Endothelial cell of umbilical vein (primary cell): Measurements from ENCODE around the gene C1QTNF8. TPM values are rescaled to one million over a fixed set of nuclear protein-coding genes. Genes with fewer than 3 reads are reported as not detected.

Experiments
- BruUV-seq: library from RNA; stranded (reverse); fragments of 400-500 nt; replicated peaks from 2 replicates; lab custom pipeline; 2021; lab: Mats Ljungman, UMichigan
- CTCF ChIA-PET: fragments of 300-600, 350-600 bp; sonication (Branson Sonifier 250); formaldehyde crosslinking; loops from one replicate; lab custom pipeline; 2021; ENCODE audit warnings: antibody characterized with exemption, inconsistent platforms; lab: Charles Lee
- POLR2A ChIA-PET: fragments of 300-600, 350-600 bp; sonication (Branson Sonifier 250); formaldehyde crosslinking; loops from one replicate; lab custom pipeline; 2021; ENCODE audit warnings: antibody characterized with exemption, inconsistent platforms; lab: Charles Lee
- DNase-seq: peaks from one replicate; pipeline ENCODE4 v3.0.0-alpha.2; 2011; ENCODE audit warnings: low read depth, low spot score
- FAIRE-seq: peaks from 2 replicates; lab custom pipeline; 2011; peaks lifted over from hg19 to GRCh38; lab: Jason Lieb, UNC
- H2AFZ ChIP-seq: 2 replicates; pipeline ENCODE4 v1.6.0; 2012; ENCODE audit warnings: low read depth, low read length, control low read depth, inconsistent platforms
- H3K27ac ChIP-seq: 2 replicates; pipeline ENCODE4 v1.5.1; 2011; ENCODE audit warnings: low read depth, mild to moderate bottlenecking, control low read depth, low read length, moderate library complexity; ENCODE audit not compliant: insufficient read depth
- H3K27me3 ChIP-seq, 2 experiments: 2 replicates each; pipeline versions ENCODE4 v1.6.0 to v1.6.1; 2011; ENCODE audit warnings: low read length in 2 of 2, mixed read lengths in 1 of 2; ENCODE audit not compliant: control insufficient read depth in 2 of 2, insufficient read depth in 2 of 2
- H3K36me3 ChIP-seq, 2 experiments: 2 replicates in 1 of 2; 3 replicates in 1 of 2; pipeline ENCODE4 v1.5.1; 2011; ENCODE audit warnings: low read length in 2 of 2, mild to moderate bottlenecking in 1 of 2, moderate library complexity in 1 of 2; ENCODE audit not compliant: control insufficient read depth in 2 of 2, insufficient read depth in 2 of 2; ENCODE audit errors: extremely low read depth in 1 of 2
- H3K4me1 ChIP-seq: 3 replicates; pipeline ENCODE4 v1.5.1; 2011; ENCODE audit warnings: mild to moderate bottlenecking, low read length; ENCODE audit not compliant: control insufficient read depth, insufficient read depth; ENCODE audit errors: extremely low read depth
- H3K4me2 ChIP-seq: 2 replicates; pipeline ENCODE4 v1.6.1; 2011; ENCODE audit warnings: low read length, control low read depth, mixed read lengths; ENCODE audit not compliant: insufficient read depth
- H3K4me3 ChIP-seq, 3 experiments: fragments of 200-600 bp in 1 of 3; sonication (generic), shearing (Covaris generic) in 1 of 3; replicated peaks in 1 of 3; 2 replicates each; pipeline ENCODE4 v1.5.1; 2011 to 2016; ENCODE audit warnings: control low read depth in 3 of 3, low read length in 3 of 3, mild to moderate bottlenecking in 2 of 3, inconsistent platforms in 1 of 3, low read depth in 1 of 3, moderate library complexity in 1 of 3; ENCODE audit not compliant: insufficient read depth in 1 of 3
- H3K79me2 ChIP-seq: 2 replicates; pipeline ENCODE4 v1.6.0; 2012; ENCODE audit warnings: low read length, inconsistent platforms; ENCODE audit not compliant: control insufficient read depth, insufficient read depth
- H3K9ac ChIP-seq: replicated peaks from 2 replicates; pipeline ENCODE3; 2011; ENCODE audit warnings: low read length, control low read depth; ENCODE audit not compliant: insufficient read depth; ENCODE audit errors: extremely low read depth
- H3K9me1 ChIP-seq: replicated peaks from 3 replicates; pipeline ENCODE4 v1.6.0; 2011; ENCODE audit warnings: mild to moderate bottlenecking, low read length; ENCODE audit not compliant: control insufficient read depth, insufficient read depth; ENCODE audit errors: extremely low read depth
- H3K9me3 ChIP-seq: replicated peaks from 2 replicates; pipeline ENCODE4 v1.5.1; 2012; ENCODE audit warnings: low read length, inconsistent platforms; ENCODE audit not compliant: control insufficient read depth, insufficient read depth
- H4K20me1 ChIP-seq: replicated peaks from 2 replicates; pipeline ENCODE3; 2011; ENCODE audit warnings: mild to moderate bottlenecking, low read length; ENCODE audit not compliant: control insufficient read depth, insufficient read depth; ENCODE audit errors: extremely low read depth
- EZH2 ChIP-seq: IDR thresholded peaks from 2 replicates; pipeline ENCODE4 v1.6.1; 2012; ENCODE audit warnings: borderline replicate concordance, low read depth, mild to moderate bottlenecking, moderate library complexity, low read length, inconsistent platforms; ENCODE audit not compliant: severe bottlenecking
- FOS ChIP-seq: IDR thresholded peaks from 2 replicates; pipeline ENCODE4 v1.6.1; 2011; ENCODE audit warnings: mild to moderate bottlenecking, low read length, moderate library complexity, borderline replicate concordance; ENCODE audit not compliant: insufficient read depth
- GATA2 ChIP-seq: IDR thresholded peaks from 2 replicates; pipeline ENCODE4 v1.7.0; 2011; ENCODE audit warnings: low read depth, mild to moderate bottlenecking, moderate library complexity, mixed read lengths, low read length; ENCODE audit not compliant: insufficient read length, insufficient read depth
- JUN ChIP-seq: IDR thresholded peaks from 2 replicates; pipeline ENCODE4 v1.6.1; 2011; ENCODE audit warnings: borderline replicate concordance, low read depth; ENCODE audit not compliant: insufficient read length, insufficient read depth
- MYC ChIP-seq: IDR thresholded peaks from one replicate; pipeline ENCODE4 v1.6.1; 2011; ENCODE audit warnings: mild to moderate bottlenecking, low read depth, low read length
- POLR2A ChIP-seq: IDR thresholded peaks from 2 replicates; pipeline ENCODE4 v1.6.1; 2012; ENCODE audit warnings: low read depth, mild to moderate bottlenecking, control low read depth, low read length
- POLR2AphosphoS5 ChIP-seq: IDR thresholded peaks from 2 replicates; pipeline ENCODE4 v1.6.1; 2012; ENCODE audit warnings: low read depth, mild to moderate bottlenecking, control low read depth, low read length, moderate library complexity; ENCODE audit not compliant: insufficient read depth
- dilution Hi-C: fragments of 300-500 bp; cut with MboI; formaldehyde crosslinking; loops from one replicate; pipeline ENCODE4 v1.15.0; 2019; ENCODE audit warnings: low sequenced_read_pairs; ENCODE audit not compliant: extremely low pct_ligation_motif_present
- intact Hi-C: fragments of 100-400 bp; cut with micrococcal nuclease; formaldehyde crosslinking; loops from one replicate; pipeline ENCODE4 v1.10.0; 2022
- polyA plus RNA-seq, 4 experiments: library from polyadenylated mRNA; depleted of rRNA in 3 of 4; stranded (reverse) in 3 of 4; unstranded in 1 of 4; fragments of >200 nt; gene quantifications; 2 replicates each; pipeline versions ENCODE4 v1.2.1 to v1.2.3, GENCODE V29; 2011 to 2012; ENCODE audit warnings: missing spikeins in 1 of 4
- total RNA-seq: library from RNA; stranded (reverse); gene quantifications from 2 replicates; pipeline ENCODE4 v1.2.3, GENCODE V29; 2021
- TF ChIP-seq, protein P1 (sequence below), 2 donors: IDR thresholded peaks; 1 replicate in 1 of 2; 2 replicates in 1 of 2; pipeline ENCODE4 v1.5.1; 2011; ENCODE audit warnings: low read length in 2 of 2, mild to moderate bottlenecking in 2 of 2, moderate library complexity in 2 of 2, control low read depth in 1 of 2, inconsistent platforms in 1 of 2, low read depth in 1 of 2; ENCODE audit not compliant: insufficient read depth in 1 of 2; ENCODE audit errors: extremely low read depth in 1 of 2
- TF ChIP-seq, protein P2 (sequence below): IDR thresholded peaks from 2 replicates; pipeline ENCODE4 v1.6.1; 2011; ENCODE audit not compliant: insufficient read depth, insufficient read length

The C1QTNF8 gene
- total and polyA plus RNA-seq, 2 donors (not counting 3 experiments of a cell fraction or from before 2014, with no cell fraction given): not detected

- FAIRE-seq (no peak), DNase-seq (no peak)
- H3K36me3 ChIP-seq: no peaks in the 10 kb centered on the region
- BruUV-seq: no TSS peak
- CTCF ChIA-PET: no interaction called here
- TF ChIP-seq, protein P1, sequence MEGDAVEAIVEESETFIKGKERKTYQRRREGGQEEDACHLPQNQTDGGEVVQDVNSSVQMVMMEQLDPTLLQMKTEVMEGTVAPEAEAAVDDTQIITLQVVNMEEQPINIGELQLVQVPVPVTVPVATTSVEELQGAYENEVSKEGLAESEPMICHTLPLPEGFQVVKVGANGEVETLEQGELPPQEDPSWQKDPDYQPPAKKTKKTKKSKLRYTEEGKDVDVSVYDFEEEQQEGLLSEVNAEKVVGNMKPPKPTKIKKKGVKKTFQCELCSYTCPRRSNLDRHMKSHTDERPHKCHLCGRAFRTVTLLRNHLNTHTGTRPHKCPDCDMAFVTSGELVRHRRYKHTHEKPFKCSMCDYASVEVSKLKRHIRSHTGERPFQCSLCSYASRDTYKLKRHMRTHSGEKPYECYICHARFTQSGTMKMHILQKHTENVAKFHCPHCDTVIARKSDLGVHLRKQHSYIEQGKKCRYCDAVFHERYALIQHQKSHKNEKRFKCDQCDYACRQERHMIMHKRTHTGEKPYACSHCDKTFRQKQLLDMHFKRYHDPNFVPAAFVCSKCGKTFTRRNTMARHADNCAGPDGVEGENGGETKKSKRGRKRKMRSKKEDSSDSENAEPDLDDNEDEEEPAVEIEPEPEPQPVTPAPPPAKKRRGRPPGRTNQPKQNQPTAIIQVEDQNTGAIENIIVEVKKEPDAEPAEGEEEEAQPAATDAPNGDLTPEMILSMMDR (IDR thresholded peaks at IDR 0.05; ENCODE audit: extremely low read depth in 1 of 2, insufficient read depth in 1 of 2, low read depth in 1 of 2, low read length in 2 of 2): no peak
- no peak for TF ChIP-seq POLR2AphosphoS5
- TF ChIP-seq, protein P2, sequence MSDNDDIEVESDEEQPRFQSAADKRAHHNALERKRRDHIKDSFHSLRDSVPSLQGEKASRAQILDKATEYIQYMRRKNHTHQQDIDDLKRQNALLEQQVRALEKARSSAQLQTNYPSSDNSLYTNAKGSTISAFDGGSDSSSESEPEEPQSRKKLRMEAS: no peak
- TF ChIP-seq JUN: no peak
- no peak for TF ChIP-seq EZH2
- no peak for TF ChIP-seq FOS
- TF ChIP-seq MYC: no peak
- TF ChIP-seq GATA2: no peak
- TF ChIP-seq POLR2A: no peak
- POLR2A ChIA-PET: no interaction called here
- H3K4me2 ChIP-seq: no peak overlapping the region
- no peak overlapping the region for H3K27ac ChIP-seq
- dilution Hi-C loops (no loop called here), intact Hi-C loops (no loop called here)
- H3K9me3 ChIP-seq: no peaks in the 10 kb centered on the region
- H3K9ac ChIP-seq: no peak overlapping the region
- H3K4me1 ChIP-seq: no peaks in the 10 kb centered on the region
- H3K79me2 ChIP-seq: no peaks in the 10 kb centered on the region
- no peaks in the 10 kb centered on the region for H4K20me1 ChIP-seq
- H3K4me3 ChIP-seq: no peak overlapping the region
- no peak overlapping the region for H2AFZ ChIP-seq
- no peaks in the 10 kb centered on the region for H3K9me1 ChIP-seq
- H3K27me3 ChIP-seq: no peaks in the 10 kb centered on the region
Measured at GRCh38 chr16:1097800-1098199, 1.8 kb upstream of the C1QTNF8 start.
